Fibroblast of the conjunctiva (primary cell): Measurements from ENCODE around the gene RTL9.
"Not testable (repeated sequence)": the region's sequence is repeated elsewhere in the genome, so short reads cannot be mapped to it uniquely, and the experiment has no call there.

ENCODE experiments used
- DNase-seq: peaks from one replicate; pipeline ENCODE4 v3.0.0-alpha.2; 2010; ENCODE audit warnings: low read depth

RTL9 gene

GRCh38 chrX:110406250-110406649 is 47.6 kb downstream of the RTL9 start:
- DNase-seq: not testable (repeated sequence)

DNA sequence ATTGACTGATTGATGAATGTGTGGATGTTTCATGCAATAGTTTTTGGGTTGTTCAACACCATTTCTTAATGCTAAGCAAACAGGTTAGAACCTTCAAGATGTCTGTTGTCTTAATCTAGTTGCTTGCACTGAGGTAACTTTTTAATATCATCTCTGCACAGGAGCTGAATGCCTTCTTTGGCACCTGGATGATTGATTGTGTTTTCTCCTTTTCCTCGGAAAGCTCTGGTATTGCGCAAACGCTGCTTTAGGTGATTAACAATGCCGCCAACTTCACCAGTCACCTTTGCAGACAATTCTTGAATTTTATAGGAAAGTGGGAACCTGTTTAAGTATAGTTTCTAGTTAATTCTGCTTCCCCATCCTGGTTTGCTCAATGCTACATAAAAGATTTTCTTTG is 48.2 kb downstream of the RTL9 start:
- no peak for DNase-seq

GRCh38 chrX:110407910-110408545 is 49.4 kb downstream of the RTL9 start:
- no peak for DNase-seq
